ENCODE measurements around the gene ENC1.

GRCh38 chr5:74657165-74657564 is 16.6 kb upstream of the ENC1 start:
- TF ChIP-seq FOXK2 (IDR thresholded peaks at IDR 0.05) (no peak), TARDBP (IDR thresholded peaks at IDR 0.05) (no peak), SP1 (IDR thresholded peaks at IDR 0.05) (no peak), CTBP1 (IDR thresholded peaks at IDR 0.05; ENCODE audit: borderline replicate concordance) (no peak), FOXA1 (IDR thresholded peaks at IDR 0.05) (no peak), FOXM1 (IDR thresholded peaks at IDR 0.05; ENCODE audit: borderline replicate concordance) (no peak), ARNT (IDR thresholded peaks at IDR 0.05) (no peak), ELF4 (IDR thresholded peaks at IDR 0.05) (no peak), BHLHE40 (IDR thresholded peaks at IDR 0.05; ENCODE audit: borderline replicate concordance) (no peak), ZNF384 (IDR thresholded peaks at IDR 0.05) (no peak)

All from HEK293T (cell line).